Tibial artery (tissue), 4 donors: ENCODE results near the gene ZFPM1.

Experiments
- DNase-seq, 2 donors: peaks; one replicate each; pipeline ENCODE4 v3.0.0-alpha.2; 2019
- H3K27ac ChIP-seq, 2 donors: fragments of 200-600 bp; sonication (generic) in 1 of 2; 1 replicate in 1 of 2; 2 replicates in 1 of 2; pipeline ENCODE4 v1.5.1; 2018 to 2019; ENCODE audit warnings: mild to moderate bottlenecking in 1 of 2
- H3K27me3 ChIP-seq, 2 donors: fragments of 200-600 bp; sonication (generic) in 1 of 2; one replicate each; pipeline versions ENCODE4 v1.5.1 to v1.6.0; 2016 to 2019
- H3K36me3 ChIP-seq, 3 donors: fragments of 200-600 bp; sonication (generic) in 2 of 3; one replicate each; pipeline ENCODE4 v1.5.1; 2016 to 2019; ENCODE audit warnings: mild to moderate bottlenecking in 2 of 3
- H3K4me1 ChIP-seq, 4 donors: fragments of 200-600 bp; sonication (generic) in 2 of 4; 1 replicate in 3 of 4; 2 replicates in 1 of 4; pipeline ENCODE4 v1.5.1; 2016 to 2019
- H3K4me3 ChIP-seq, 2 donors: fragments of 200-600 bp; sonication (generic) in 1 of 2; 1 replicate in 1 of 2; 2 replicates in 1 of 2; pipeline ENCODE4 v1.5.1; 2018 to 2019; ENCODE audit warnings: mild to moderate bottlenecking in 2 of 2
- H3K9me3 ChIP-seq, 3 donors: fragments of 200-600 bp; sonication (generic) in 1 of 3; one replicate each; pipeline ENCODE4 v1.5.1; 2016 to 2019
- intact Hi-C: fragments of 100-400 bp; cut with DNase I; formaldehyde crosslinking; loops from one replicate; pipeline ENCODE4 v1.15.0; 2023; ENCODE audit warnings: low total_unique reads
- TF ChIP-seq, protein P1 (sequence below), 2 experiments: fragments of 200-600 bp in 1 of 2; fragments of 450-650 bp in 1 of 2; IDR thresholded peaks; one replicate each; pipeline ENCODE4 v1.5.1; 2017 to 2019; ENCODE audit warnings: antibody characterized with exemption in 2 of 2, mild to moderate bottlenecking in 1 of 2, moderate library complexity in 1 of 2

Gene ZFPM1

DNA sequence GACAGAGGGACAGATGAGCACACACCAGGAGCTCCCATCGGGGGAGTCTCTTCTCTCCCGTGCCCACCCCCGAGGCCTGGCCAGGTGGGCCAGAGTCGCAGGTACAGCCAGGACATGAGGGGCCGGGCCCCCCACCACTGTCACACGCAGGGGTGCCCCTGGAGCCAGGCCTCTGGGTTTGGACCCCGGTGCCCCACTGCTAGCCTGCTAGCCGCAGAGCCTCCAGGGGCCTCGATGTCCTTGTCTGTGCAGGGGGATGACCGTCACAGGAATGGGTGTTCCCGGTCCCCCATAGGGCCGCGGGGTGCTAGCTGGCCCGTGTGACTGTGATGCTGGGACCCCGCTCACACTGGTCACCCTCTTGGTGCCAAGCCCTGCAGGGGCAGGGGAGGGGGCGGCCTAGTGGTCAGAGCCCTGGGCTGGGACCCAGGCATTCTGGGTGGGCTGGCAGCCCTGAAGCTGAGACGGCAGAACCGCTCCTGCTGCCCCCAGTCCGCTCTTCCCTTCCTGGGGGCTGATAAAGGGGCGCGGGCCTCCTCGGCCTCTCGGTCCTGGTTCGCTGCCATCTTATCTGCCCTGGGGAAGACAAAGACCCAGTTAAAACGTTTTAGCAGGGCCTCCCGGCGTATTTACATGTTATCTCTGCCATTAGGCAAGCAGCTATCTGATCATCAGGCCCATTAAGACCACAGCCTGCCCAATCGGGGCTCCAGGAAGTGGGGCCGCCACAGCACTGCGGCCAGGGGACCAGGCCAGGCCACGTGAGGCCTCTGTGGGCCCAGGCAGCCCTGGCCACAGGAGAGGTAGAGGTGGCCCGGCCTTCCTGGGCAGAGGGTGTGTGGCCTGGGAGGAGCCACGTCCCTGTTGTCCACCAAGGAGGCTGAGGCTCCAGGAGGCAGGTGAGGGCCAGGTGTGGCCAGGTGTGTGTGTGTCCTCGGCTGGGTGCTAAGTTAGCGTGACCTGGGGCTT is 59.9 kb downstream of the ZFPM1 start:
- no peak for DNase-seq
- TF ChIP-seq, protein P1, sequence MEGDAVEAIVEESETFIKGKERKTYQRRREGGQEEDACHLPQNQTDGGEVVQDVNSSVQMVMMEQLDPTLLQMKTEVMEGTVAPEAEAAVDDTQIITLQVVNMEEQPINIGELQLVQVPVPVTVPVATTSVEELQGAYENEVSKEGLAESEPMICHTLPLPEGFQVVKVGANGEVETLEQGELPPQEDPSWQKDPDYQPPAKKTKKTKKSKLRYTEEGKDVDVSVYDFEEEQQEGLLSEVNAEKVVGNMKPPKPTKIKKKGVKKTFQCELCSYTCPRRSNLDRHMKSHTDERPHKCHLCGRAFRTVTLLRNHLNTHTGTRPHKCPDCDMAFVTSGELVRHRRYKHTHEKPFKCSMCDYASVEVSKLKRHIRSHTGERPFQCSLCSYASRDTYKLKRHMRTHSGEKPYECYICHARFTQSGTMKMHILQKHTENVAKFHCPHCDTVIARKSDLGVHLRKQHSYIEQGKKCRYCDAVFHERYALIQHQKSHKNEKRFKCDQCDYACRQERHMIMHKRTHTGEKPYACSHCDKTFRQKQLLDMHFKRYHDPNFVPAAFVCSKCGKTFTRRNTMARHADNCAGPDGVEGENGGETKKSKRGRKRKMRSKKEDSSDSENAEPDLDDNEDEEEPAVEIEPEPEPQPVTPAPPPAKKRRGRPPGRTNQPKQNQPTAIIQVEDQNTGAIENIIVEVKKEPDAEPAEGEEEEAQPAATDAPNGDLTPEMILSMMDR (IDR thresholded peaks at IDR 0.05): no peak
- intact Hi-C loops: no loop called here
- no peaks in the 10 kb centered on the region for H3K4me1 ChIP-seq
- H3K27ac ChIP-seq: no peak overlapping the region
- no peak overlapping the region for H3K4me3 ChIP-seq
- H3K9me3 ChIP-seq: no peaks in the 10 kb centered on the region
- H3K27me3 ChIP-seq: peaks cover 0 to 56% of the 10 kb centered on the region in 2 donors
- H3K36me3 ChIP-seq: peaks cover 0 to 11% (median 0%) of the 10 kb centered on the region in 3 donors

DNA sequence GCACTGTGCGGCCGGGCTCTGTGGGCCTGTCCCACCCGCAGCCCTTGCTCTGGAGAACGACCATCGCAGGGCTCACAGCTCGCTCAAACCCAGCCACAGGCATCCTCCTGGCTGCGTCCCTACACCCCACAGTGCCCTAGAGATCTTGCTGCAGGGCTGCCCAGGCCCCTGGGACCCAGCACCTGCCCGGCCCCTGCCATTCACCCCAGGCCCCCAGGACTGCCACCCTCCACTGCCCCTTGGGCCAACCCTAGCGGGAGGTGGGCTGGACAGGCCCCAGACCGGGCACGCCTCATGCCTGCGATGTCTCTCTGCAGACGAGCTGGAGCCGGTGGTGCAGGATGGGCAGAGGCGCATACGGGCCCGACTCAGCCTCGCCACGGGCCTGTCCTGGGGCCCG is 61.0 kb downstream of the ZFPM1 start:
- Histone ChIP-seq H3K27me3 (peaks cover 0 to 61% of the 10 kb centered on the region in 2 donors), H3K27ac (no peak overlapping the region), H3K4me1 (no peaks in the 10 kb centered on the region), H3K9me3 (no peaks in the 10 kb centered on the region), H3K36me3 (peaks cover 0 to 11% (median 0%) of the 10 kb centered on the region in 3 donors), H3K4me3 (no peak overlapping the region)
- no peak for DNase-seq
- TF ChIP-seq, protein P1 (IDR thresholded peaks at IDR 0.05): no peak
- intact Hi-C loops: no loop called here

DNA sequence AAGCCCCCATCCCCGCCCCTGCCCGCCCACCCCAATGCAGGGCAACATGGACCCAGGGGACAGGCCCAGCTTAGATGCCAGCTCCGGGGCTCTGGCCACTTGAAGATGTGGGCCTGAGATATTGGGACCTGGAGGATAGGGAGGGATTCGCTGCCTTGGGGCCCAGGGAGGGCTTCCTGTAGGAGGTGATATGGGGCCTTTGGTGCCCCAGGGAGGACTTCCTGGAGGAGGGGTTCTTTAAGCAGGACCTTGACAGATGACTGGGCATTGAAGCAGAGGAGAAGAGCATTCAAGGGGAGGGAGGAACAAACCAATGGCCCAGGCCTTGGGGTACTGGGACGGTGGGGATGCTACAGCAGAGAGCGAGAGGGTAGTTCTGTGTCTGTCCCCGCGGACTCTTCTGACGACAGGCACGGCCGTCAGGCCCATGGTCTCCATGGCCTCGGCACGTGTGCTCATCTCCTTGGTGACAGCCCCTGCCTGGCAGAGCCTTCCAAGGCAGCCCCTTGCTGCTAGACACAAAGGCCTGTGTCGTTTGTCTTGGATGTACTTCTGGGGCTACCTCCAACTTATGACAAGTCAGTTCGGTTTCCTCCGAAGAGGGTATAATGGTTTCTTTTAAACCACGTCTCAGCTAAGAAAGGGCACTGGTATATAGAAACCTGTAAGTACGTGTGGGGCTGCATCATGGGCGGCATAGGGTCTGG is 61.6 kb downstream of the ZFPM1 start:
- H3K27ac ChIP-seq: no peak overlapping the region
- no peak for DNase-seq
- H3K4me1 ChIP-seq: no peaks in the 10 kb centered on the region
- H3K9me3 ChIP-seq: no peaks in the 10 kb centered on the region
- H3K36me3 ChIP-seq: peaks cover 0 to 11% (median 0%) of the 10 kb centered on the region in 3 donors
- TF ChIP-seq, protein P1 (IDR thresholded peaks at IDR 0.05): no peak
- H3K27me3 ChIP-seq: peaks cover 0 to 62% of the 10 kb centered on the region in 2 donors
- intact Hi-C loops: no loop called here
- H3K4me3 ChIP-seq: no peak overlapping the region

DNA sequence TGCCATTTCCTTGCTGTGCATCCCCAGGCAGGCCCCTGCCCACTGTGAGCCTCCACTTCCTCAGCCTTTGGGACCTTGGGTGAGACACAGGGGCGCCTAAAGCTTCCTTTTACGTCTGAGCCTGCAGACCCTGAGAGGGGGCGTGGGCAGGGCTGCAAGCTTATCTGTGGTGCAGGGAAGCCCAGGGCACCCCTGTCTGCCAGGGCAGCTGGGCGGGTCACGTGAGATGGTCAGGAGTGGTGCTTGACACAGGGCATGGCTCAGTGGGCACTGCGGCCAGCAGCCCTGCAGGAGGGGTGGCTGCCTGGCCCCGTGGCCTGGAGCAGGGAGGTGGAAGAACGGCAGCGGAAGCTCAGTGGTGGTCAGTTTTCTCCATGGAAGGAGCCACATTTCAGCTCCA is 62.3 kb downstream of the ZFPM1 start:
- intact Hi-C loops: no loop called here
- Histone ChIP-seq H3K4me1 (no peaks in the 10 kb centered on the region), H3K9me3 (no peaks in the 10 kb centered on the region), H3K27ac (no peak overlapping the region), H3K4me3 (no peak overlapping the region), H3K36me3 (peaks cover 0 to 11% (median 0%) of the 10 kb centered on the region in 3 donors), H3K27me3 (peaks cover 0 to 69% of the 10 kb centered on the region in 2 donors)
- TF ChIP-seq, protein P1 (IDR thresholded peaks at IDR 0.05): no peak
- no peak for DNase-seq

DNA sequence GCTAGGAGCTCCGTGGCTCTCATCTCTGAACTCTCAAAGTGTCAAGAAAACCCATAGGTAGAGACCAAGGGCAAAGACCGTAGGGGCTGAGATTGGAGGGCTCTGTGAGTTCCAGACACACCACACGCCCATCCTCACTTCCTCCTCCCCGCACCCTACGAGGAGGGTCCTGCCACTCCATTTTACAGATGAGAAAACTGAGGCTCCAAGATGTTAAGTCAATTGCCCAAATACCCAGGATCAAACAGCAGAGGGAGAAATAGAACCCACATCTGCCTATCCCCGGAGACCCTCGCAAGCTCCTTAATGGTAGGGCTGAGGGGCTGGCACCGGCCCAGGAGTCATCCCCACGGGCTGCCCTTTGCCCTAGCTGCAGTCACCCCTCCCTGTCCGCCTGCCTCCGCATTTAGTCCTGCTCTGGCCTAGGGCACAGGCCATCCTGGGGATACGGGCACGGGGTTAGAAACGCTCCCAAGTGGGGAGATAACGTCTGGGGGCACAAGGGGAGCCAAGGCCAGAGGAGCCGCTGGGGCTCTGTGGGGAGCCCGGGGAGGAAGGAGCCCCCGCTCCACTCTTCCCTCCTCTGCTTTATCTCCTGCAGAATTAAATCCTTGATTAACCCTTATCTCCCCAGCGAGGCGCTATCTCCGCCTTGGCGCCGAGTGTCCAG is 63.0 kb downstream of the ZFPM1 start:
- no peak overlapping the region for H3K4me3 ChIP-seq
- peaks cover 0 to 11% (median 0%) of the 10 kb centered on the region in 3 donors for H3K36me3 ChIP-seq
- no peak overlapping the region for H3K27ac ChIP-seq
- TF ChIP-seq, protein P1 (IDR thresholded peaks at IDR 0.05): no peak
- H3K4me1 ChIP-seq: no peaks in the 10 kb centered on the region
- DNase-seq: no peak
- peaks cover 0 to 73% of the 10 kb centered on the region in 2 donors for H3K27me3 ChIP-seq
- no peaks in the 10 kb centered on the region for H3K9me3 ChIP-seq
- intact Hi-C loops: no loop called here
